Thyroid gland (tissue), 4 donors: ENCODE results near the gene BPNT1. TPM values are rescaled to one million over a fixed set of nuclear protein-coding genes. Genes with fewer than 3 reads are reported as not detected.
"Not testable (repeated sequence)": the region's sequence is repeated elsewhere in the genome, so short reads cannot be mapped to it uniquely, and the experiment has no call there.

Experiments
- DNase-seq, 2 donors: peaks; one replicate each; pipeline ENCODE4 v3.0.0-alpha.2; 2019
- H3K27ac ChIP-seq, 3 donors: fragments of 200-600 bp; sonication (generic); 1 replicate in 2 of 3; 2 replicates in 1 of 3; pipeline ENCODE4 v1.5.1; 2016 to 2019; ENCODE audit warnings: mild to moderate bottlenecking in 1 of 3, moderate library complexity in 1 of 3
- H3K27me3 ChIP-seq: fragments of 200-600 bp; sonication (generic); one replicate; pipeline ENCODE4 v1.5.1; 2019
- H3K36me3 ChIP-seq, 2 donors: fragments of 200-600 bp; sonication (generic); one replicate each; pipeline ENCODE4 v1.5.1; 2016 to 2019
- H3K4me1 ChIP-seq, 2 donors: fragments of 200-600 bp; sonication (generic); one replicate each; pipeline ENCODE4 v1.5.1; 2017 to 2019
- H3K4me3 ChIP-seq, 3 donors: fragments of 200-600 bp; sonication (generic); replicated peaks in 1 of 3; 1 replicate in 2 of 3; 2 replicates in 1 of 3; pipeline ENCODE4 v1.5.1; 2016; ENCODE audit warnings: mild to moderate bottlenecking in 1 of 3
- H3K9me3 ChIP-seq: fragments of 200-600 bp; sonication (generic); one replicate; pipeline ENCODE4 v1.5.1; 2017
- POLR2A ChIP-seq, 2 donors: fragments of 450-650 bp; IDR thresholded peaks; one replicate each; pipeline ENCODE4 v1.6.1; 2017; ENCODE audit warnings: antibody characterized with exemption in 2 of 2, mild to moderate bottlenecking in 2 of 2, moderate library complexity in 1 of 2
- WGBS, 2 donors: methylation state at CpG; one replicate each; pipeline ENCODE4 v1.1.5; 2017; 5-methylcytosine and 5-hydroxymethylcytosine counted together
- intact Hi-C: fragments of 100-400 bp; cut with DNase I; formaldehyde crosslinking; loops from one replicate; pipeline ENCODE4 v1.15.1; 2023
- total RNA-seq, 4 donors: library from RNA; depleted of rRNA; stranded (reverse); fragments of >200 nt; gene quantifications; one replicate each; pipeline ENCODE4 v1.2.3, GENCODE V29; 2016
- TF ChIP-seq, protein P1 (sequence below), 6 experiments: fragments of 200-600 bp in 3 of 6; fragments of 450-650 bp in 3 of 6; sonication (generic) in 3 of 6; IDR thresholded peaks; one replicate each; pipeline ENCODE4 v1.5.1; 2016 to 2019; ENCODE audit warnings: antibody characterized with exemption in 6 of 6, mild to moderate bottlenecking in 2 of 6, inconsistent platforms in 1 of 6, moderate library complexity in 1 of 6

BPNT1 gene
- total RNA-seq, 4 donors from 2014 or later: 24.8 to 29.3 (median 25.1) TPM

DNA sequence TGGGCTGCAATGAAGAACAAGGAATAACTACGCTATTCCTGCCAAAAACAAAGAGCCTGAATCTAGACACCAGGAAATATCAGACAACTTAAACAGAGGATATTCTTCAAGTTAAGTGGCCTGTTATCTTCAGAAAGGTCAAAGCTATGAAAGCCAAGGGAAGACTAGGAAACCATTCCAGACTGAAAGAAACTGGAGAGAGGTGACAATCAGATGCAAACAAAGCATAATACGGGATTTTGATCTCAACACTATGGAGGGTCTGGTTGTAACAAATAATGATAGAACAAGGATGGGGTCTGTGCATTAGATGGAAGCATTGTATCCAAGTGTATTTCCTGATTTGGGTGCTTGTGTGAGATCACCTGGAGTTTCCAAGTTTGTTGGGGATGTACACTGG lies 45.9 kb downstream of the BPNT1 start:
- Histone ChIP-seq H3K4me3 (no peak overlapping the region), H3K4me1 (peaks cover 4 to 13% of the 10 kb centered on the region in 2 donors), H3K27me3 (no peaks in the 10 kb centered on the region), H3K27ac (no peak overlapping the region), H3K9me3 (no peaks in the 10 kb centered on the region), H3K36me3 (peaks cover 0 to 10% of the 10 kb centered on the region in 2 donors)
- intact Hi-C loops: loop anchor here (10.0 kb wide), 1 partner anchor 51 kb away; the partner anchor contains the start of gene IARS2
- no peak for TF ChIP-seq POLR2A (IDR thresholded peaks at IDR 0.05)
- TF ChIP-seq, protein P1, sequence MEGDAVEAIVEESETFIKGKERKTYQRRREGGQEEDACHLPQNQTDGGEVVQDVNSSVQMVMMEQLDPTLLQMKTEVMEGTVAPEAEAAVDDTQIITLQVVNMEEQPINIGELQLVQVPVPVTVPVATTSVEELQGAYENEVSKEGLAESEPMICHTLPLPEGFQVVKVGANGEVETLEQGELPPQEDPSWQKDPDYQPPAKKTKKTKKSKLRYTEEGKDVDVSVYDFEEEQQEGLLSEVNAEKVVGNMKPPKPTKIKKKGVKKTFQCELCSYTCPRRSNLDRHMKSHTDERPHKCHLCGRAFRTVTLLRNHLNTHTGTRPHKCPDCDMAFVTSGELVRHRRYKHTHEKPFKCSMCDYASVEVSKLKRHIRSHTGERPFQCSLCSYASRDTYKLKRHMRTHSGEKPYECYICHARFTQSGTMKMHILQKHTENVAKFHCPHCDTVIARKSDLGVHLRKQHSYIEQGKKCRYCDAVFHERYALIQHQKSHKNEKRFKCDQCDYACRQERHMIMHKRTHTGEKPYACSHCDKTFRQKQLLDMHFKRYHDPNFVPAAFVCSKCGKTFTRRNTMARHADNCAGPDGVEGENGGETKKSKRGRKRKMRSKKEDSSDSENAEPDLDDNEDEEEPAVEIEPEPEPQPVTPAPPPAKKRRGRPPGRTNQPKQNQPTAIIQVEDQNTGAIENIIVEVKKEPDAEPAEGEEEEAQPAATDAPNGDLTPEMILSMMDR (IDR thresholded peaks at IDR 0.05): no peak
- WGBS, 2 donors: 80 to 92% methylated on average over 2 of the region's 2 CpGs
- DNase-seq: no peak

DNA sequence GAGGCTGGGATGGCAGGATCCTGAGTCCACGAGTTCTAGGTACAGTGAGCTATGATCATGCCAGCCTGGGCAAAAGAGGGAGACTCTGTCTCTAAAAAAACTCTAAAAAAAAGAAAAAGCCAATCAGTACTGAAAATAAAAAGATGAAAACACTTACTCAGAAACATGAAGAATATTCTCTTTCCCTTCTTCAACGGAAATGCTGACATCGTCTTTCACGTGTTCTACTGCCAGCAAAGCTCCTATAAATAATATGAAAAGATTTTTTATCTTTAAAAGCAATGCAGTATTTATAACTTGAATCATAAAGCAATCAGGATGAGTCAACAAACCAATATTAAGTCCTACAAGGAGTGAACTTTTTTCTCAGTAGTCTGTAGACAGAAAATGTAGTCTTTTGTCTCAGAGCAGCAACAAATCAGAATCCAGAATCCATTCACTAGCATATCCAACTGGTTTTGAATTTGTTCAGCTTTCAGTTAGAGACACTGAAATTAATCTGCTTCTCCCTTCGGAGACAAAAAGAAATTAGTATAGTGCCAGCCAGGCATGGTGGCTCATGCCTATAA lies 49.5 kb downstream of the BPNT1 start:
- no peak for DNase-seq
- H3K4me3 ChIP-seq: no peak overlapping the region
- no peaks in the 10 kb centered on the region for H3K27me3 ChIP-seq
- WGBS, 2 donors: 90 to 91% methylated on average over 5 of the region's 5 CpGs
- no peak for TF ChIP-seq POLR2A (IDR thresholded peaks at IDR 0.05)
- TF ChIP-seq, protein P1 (IDR thresholded peaks at IDR 0.05): no peak
- no peak overlapping the region for H3K27ac ChIP-seq
- peaks cover 0 to 10% of the 10 kb centered on the region in 2 donors for H3K36me3 ChIP-seq
- no peaks in the 10 kb centered on the region for H3K9me3 ChIP-seq
- H3K4me1 ChIP-seq: peaks cover 0 to 4% of the 10 kb centered on the region in 2 donors
- intact Hi-C loops: loop anchor here (10.0 kb wide), 1 partner anchor 55 kb away; the partner anchor contains the start of gene IARS2

DNA sequence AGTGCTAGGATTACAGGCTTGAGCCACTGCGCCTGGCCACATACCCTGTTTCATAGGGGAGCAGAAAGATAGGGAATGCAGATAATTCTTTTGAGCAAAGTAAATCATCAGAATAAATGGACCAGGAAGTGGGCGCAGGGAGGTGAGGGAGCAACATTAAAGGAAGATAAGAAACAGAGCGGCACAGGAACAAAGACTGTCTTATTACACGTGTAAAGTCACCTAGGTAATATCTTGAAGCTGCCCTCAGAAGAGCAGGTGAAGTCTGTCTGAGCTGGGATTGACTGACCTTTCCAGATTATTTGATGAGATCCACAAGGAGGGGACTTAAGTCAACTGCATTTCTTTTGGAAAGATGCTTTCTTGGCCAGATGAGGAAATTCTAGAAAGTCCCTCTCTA lies 50.9 kb downstream of the BPNT1 start:
- WGBS, 2 donors: 90% methylated on average over 4 of the region's 4 CpGs
- Histone ChIP-seq H3K27me3 (no peaks in the 10 kb centered on the region), H3K4me3 (no peak overlapping the region), H3K9me3 (no peaks in the 10 kb centered on the region), H3K36me3 (peaks cover 0 to 14% of the 10 kb centered on the region in 2 donors), H3K4me1 (no peaks in the 10 kb centered on the region), H3K27ac (no peak overlapping the region)
- no peak for DNase-seq
- intact Hi-C loops: no loop called here
- TF ChIP-seq, protein P1 (IDR thresholded peaks at IDR 0.05): no peak
- TF ChIP-seq POLR2A (IDR thresholded peaks at IDR 0.05): no peak

DNA sequence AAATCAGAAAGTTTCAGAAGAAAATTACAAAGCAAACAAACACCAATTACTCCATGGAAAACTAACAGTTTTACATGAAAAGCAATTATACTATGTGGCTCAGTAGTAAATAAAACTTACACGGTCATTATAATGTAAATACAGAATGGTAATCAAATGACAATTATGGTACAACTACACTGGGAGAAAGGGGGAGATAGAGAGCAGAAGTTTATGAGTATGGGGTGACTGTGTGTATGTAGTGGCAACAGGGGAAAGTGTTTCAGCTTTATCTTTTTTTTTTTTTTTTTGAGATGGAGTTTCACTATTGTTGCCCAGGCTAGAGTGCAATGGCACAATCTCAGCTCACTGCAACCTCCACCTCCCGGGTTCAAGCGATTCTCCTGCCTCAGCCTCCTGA lies 51.8 kb downstream of the BPNT1 start:
- H3K36me3 ChIP-seq: peaks cover 4 to 17% of the 10 kb centered on the region in 2 donors
- 94 to 96% methylated on average over 3 of the region's 3 CpGs for WGBS, 2 donors
- H3K4me3 ChIP-seq, H3K9me3 ChIP-seq, H3K4me1 ChIP-seq, DNase-seq, H3K27me3 ChIP-seq, intact Hi-C loops, H3K27ac ChIP-seq: not testable (repeated sequence)

DNA sequence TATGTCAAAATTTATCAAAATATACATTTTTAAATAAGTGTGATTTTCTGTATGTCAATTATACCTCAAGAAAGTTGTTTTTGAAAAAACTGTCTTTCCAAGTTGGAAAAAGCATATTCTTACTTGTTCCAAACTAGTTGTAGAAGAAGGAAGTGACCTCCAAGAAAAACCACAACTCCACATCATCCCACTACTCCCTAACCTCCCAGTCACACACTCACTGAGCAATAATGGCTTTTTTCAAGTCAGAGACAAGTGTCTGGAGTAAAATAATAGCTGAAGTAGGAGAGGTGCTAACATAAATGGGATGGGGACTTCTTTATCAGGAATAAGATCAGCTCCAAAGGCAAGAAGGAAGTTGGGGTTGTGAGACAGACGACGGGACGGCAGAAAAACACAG lies 56.7 kb downstream of the BPNT1 start:
- Histone ChIP-seq H3K4me3 (no peak overlapping the region), H3K9me3 (no peaks in the 10 kb centered on the region), H3K27ac (no peak overlapping the region), H3K27me3 (no peaks in the 10 kb centered on the region), H3K36me3 (peaks cover 17 to 28% of the 10 kb centered on the region in 2 donors), H3K4me1 (no peaks in the 10 kb centered on the region)
- WGBS, 2 donors: 83 to 86% methylated on average over 3 of the region's 3 CpGs
- TF ChIP-seq POLR2A (IDR thresholded peaks at IDR 0.05): no peak
- TF ChIP-seq, protein P1 (IDR thresholded peaks at IDR 0.05): no peak
- intact Hi-C loops: no loop called here
- no peak for DNase-seq
